Measurements from ENCODE around the gene MATN1. TPM values are rescaled to one million over a fixed set of nuclear protein-coding genes. Genes with fewer than 3 reads are reported as not detected.

Gene MATN1
- total and polyA plus RNA-seq, 2 of the 4 experiments (the other 2 are of a cell fraction) = 0.27 TPM; not detected in 1

DNA sequence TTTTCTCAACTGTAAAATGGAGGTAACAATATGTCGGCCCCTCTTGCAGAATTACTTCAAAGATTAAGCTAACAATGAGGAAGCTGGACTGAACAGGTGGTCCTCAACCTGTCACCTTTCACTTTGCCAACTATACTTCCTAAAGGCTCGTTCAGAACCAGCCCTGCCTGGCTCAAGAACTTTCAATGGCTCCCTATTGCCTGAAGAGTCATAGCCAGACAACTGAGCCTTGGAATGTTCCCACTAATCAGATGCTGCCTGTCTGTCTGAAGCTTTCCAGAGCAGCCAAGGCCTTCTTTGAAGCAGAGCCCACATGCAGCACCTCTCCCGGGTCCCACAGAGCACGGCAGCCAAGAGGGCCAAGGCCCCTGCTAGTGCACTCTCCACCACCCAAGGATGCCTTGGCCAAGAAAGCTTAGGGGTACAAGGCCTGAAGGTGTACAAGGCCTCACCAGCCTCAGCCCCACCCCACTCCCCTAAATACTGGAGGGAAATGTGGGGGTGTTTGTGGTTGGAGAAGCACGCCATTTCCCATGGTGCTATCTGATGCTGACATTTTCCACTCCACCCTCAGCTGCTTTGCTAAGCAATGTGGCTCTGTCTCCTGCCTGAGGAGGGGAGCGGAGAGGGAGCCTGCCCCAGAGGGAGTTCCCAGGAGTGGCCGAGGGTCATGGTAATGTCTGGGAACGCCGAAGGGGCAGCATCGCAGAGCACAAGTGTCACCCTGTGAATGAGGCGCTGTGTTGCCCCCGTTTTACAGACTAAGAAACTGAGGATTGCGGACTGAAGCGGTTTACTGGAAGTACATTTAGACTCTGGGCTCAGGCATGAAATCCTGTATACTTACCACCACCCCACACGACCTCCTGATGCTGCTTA is 42.4 kb upstream of the MATN1 start:
- H2AK9ac ChIP-seq (replicated peaks; ENCODE audit: low read depth, low read length, poor library complexity) = no peak overlapping the region
- no peak overlapping the region for H3K4ac ChIP-seq (ENCODE audit: low read depth, low read length)
- no peak overlapping the region for H2BK20ac ChIP-seq (ENCODE audit: low read depth, low read length)
- no TSS peak for BruUV-seq (replicated peaks)
- H4K8ac ChIP-seq (ENCODE audit: low read depth in 2 of 2, low read length in 2 of 2) = no peak overlapping the region
- no peak overlapping the region for H2BK5ac ChIP-seq (ENCODE audit: low read depth, low read length, poor library complexity, severe bottlenecking)
- H2BK120ac ChIP-seq (ENCODE audit: low read depth, low read length) = no peak overlapping the region
- H3K56ac ChIP-seq (ENCODE audit: extremely low read depth, insufficient read depth, low read length) = no peak overlapping the region
- H3K79me1 ChIP-seq (ENCODE audit: low read depth in 1 of 2, low read length in 2 of 2) = no peaks in the 10 kb centered on the region
- TF ChIP-seq RAD21 (IDR thresholded peaks at IDR 0.05; ENCODE audit: low read length) (no peak), RCOR1 (IDR thresholded peaks at IDR 0.05; ENCODE audit: insufficient replicate concordance, low read length) (no peak), RFX5 (IDR thresholded peaks at IDR 0.05; ENCODE audit: low read depth, low read length) (no peak), POLR2A (IDR thresholded peaks at IDR 0.05; ENCODE audit: low read depth, low read length) (no peak), BHLHE40 (IDR thresholded peaks at IDR 0.05; ENCODE audit: low read depth, low read length) (no peak), NFE2L2 (IDR thresholded peaks at IDR 0.05; ENCODE audit: low read depth, low read length) (no peak), CHD1 (IDR thresholded peaks at IDR 0.05; ENCODE audit: low read depth, low read length) (no peak), MAZ (IDR thresholded peaks at IDR 0.05; ENCODE audit: borderline replicate concordance, low read depth, low read length) (no peak)
- TF ChIP-seq, protein P1, sequence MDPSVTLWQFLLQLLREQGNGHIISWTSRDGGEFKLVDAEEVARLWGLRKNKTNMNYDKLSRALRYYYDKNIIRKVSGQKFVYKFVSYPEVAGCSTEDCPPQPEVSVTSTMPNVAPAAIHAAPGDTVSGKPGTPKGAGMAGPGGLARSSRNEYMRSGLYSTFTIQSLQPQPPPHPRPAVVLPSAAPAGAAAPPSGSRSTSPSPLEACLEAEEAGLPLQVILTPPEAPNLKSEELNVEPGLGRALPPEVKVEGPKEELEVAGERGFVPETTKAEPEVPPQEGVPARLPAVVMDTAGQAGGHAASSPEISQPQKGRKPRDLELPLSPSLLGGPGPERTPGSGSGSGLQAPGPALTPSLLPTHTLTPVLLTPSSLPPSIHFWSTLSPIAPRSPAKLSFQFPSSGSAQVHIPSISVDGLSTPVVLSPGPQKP (IDR thresholded peaks at IDR 0.05; ENCODE audit: borderline replicate concordance, low read depth, low read length) = no peak
- TF ChIP-seq, protein P2, sequence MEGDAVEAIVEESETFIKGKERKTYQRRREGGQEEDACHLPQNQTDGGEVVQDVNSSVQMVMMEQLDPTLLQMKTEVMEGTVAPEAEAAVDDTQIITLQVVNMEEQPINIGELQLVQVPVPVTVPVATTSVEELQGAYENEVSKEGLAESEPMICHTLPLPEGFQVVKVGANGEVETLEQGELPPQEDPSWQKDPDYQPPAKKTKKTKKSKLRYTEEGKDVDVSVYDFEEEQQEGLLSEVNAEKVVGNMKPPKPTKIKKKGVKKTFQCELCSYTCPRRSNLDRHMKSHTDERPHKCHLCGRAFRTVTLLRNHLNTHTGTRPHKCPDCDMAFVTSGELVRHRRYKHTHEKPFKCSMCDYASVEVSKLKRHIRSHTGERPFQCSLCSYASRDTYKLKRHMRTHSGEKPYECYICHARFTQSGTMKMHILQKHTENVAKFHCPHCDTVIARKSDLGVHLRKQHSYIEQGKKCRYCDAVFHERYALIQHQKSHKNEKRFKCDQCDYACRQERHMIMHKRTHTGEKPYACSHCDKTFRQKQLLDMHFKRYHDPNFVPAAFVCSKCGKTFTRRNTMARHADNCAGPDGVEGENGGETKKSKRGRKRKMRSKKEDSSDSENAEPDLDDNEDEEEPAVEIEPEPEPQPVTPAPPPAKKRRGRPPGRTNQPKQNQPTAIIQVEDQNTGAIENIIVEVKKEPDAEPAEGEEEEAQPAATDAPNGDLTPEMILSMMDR (conservative IDR thresholded peaks at IDR 0.05; ENCODE audit: low read depth, low read length) = no peak
- ChIA-PET CTCF (interaction anchor here (0.9 to 1.3 kb wide), 2 partner anchors 30 to 47 kb away, joined by 3 read pairs; no protein-coding TSS in a partner anchor), POLR2A (ENCODE audit: unreplicated experiment) (no interaction called here)
- no peaks in the 10 kb centered on the region for H3K9me3 ChIP-seq (ENCODE audit: control insufficient read depth, insufficient read depth, low read length)
- no peak overlapping the region for H4K5ac ChIP-seq (ENCODE audit: low read depth, low read length)
- WGBS, 2 experiments (ENCODE audit: extremely low coverage in 2 of 2, insufficient read length in 1 of 2) = 70% methylated on average over 2 of the region's 15 CpGs; no CpG with 5 or more reads in 1 of the 2 experiments
- no peak overlapping the region for H4K91ac ChIP-seq (ENCODE audit: insufficient read depth, low read depth, low read length)
- H3K36me3 ChIP-seq (ENCODE audit: control insufficient read depth, insufficient read depth, low read length) = no peaks in the 10 kb centered on the region
- H3K4me2 ChIP-seq (ENCODE audit: low read depth, low read length) = no peak overlapping the region
- H3K9ac ChIP-seq (ENCODE audit: low read depth, low read length) = no peak overlapping the region
- in situ Hi-C loops (cut with MboI; ENCODE audit: low sequenced_read_pairs) (no loop called here), intact Hi-C loops (cut with micrococcal nuclease) (loop anchor here (1.0 kb wide), 1 partner anchor 7 kb away; no protein-coding TSS in a partner anchor), dilution Hi-C loops (cut with HindIII; ENCODE audit: low sequenced_read_pairs, unreplicated experiment) (no loop called here)
- H3K27me3 ChIP-seq (ENCODE audit: control insufficient read depth, insufficient read depth, low read length) = no peaks in the 10 kb centered on the region; the same call in 1 of the 2 replicates
- H3K27ac ChIP-seq (ENCODE audit: insufficient read depth, low read length) = no peak overlapping the region
- H3K4me3 ChIP-seq (ENCODE audit: insufficient read depth, low read depth, low read length) = no peak overlapping the region
- H3K18ac ChIP-seq (ENCODE audit: low read depth, low read length) = no peak overlapping the region
- peaks cover 9% of the 10 kb centered on the region; the same call in 1 of the 2 replicates for H3K4me1 ChIP-seq (ENCODE audit: control insufficient read depth, insufficient read depth, low read length)
- H3K9me1 ChIP-seq (ENCODE audit: insufficient read depth, low read length) = no peaks in the 10 kb centered on the region
- DNase-seq (no peak), ATAC-seq (ENCODE audit: low read depth) (no peak)
- no peaks in the 10 kb centered on the region for H4K20me1 ChIP-seq (ENCODE audit: insufficient read depth, low read length)
- H2BK15ac ChIP-seq (ENCODE audit: low read depth, low read length) = no peak overlapping the region
- H2AFZ ChIP-seq (replicated peaks; ENCODE audit: low read length, poor library complexity) = no peak overlapping the region
- H3K23ac ChIP-seq (ENCODE audit: low read depth, low read length) = no peak overlapping the region
- H3K14ac ChIP-seq (replicated peaks; ENCODE audit: low read depth, low read length) = no peak overlapping the region
- no peak overlapping the region for H2AK5ac ChIP-seq (ENCODE audit: low read depth, low read length)

All from IMR-90 (cell line).